ENCODE results near the gene ORM1.

Gene ORM1

GRCh38 chr9:114307899-114308267 lies 15.0 kb upstream of the ORM1 start:
- no peaks in the 10 kb centered on the region for H3K9me3 ChIP-seq (ENCODE audit: control insufficient read depth, insufficient read depth, low read depth, low read length)
- H3K27ac ChIP-seq (ENCODE audit: extremely low read depth, low read depth, low read length) = no peak overlapping the region
- CTCF ChIA-PET = interaction anchor here (0.9 to 1.1 kb wide), 2 partner anchors 57 to 166 kb away, joined by 3 to 5 read pairs; no protein-coding TSS in a partner anchor
- no peak overlapping the region for H3K4me3 ChIP-seq (ENCODE audit: low read depth, low read length)
- no peaks in the 10 kb centered on the region for H3K36me3 ChIP-seq (ENCODE audit: control insufficient read depth in 2 of 2, insufficient read depth in 1 of 2, low read length in 2 of 2)
- POLR2A ChIA-PET = no interaction called here
- TF ChIP-seq ZNF660 (tag by site-specific recombination; IDR thresholded peaks at IDR 0.05) (no peak), ZNF670 (tag by site-specific recombination; IDR thresholded peaks at IDR 0.05; ENCODE audit: low read depth) (no peak), ZNF221 (tag by site-specific recombination; IDR thresholded peaks at IDR 0.05; ENCODE audit: borderline replicate concordance) (no peak), ZNF311 (tag by site-specific recombination; IDR thresholded peaks at IDR 0.05; ENCODE audit: borderline replicate concordance) (no peak), SP3 (tag by site-specific recombination; IDR thresholded peaks at IDR 0.05) (no peak), ZNF776 (tag by site-specific recombination; IDR thresholded peaks at IDR 0.05; ENCODE audit: borderline replicate concordance) (no peak), PATZ1 (tag by site-specific recombination; IDR thresholded peaks at IDR 0.05) (no peak), ZNF639 (tag by site-specific recombination; IDR thresholded peaks at IDR 0.05) (no peak), ZNF548 (tag by site-specific recombination; IDR thresholded peaks at IDR 0.05) (no peak), ZNF449 (tag by site-specific recombination; IDR thresholded peaks at IDR 0.05) (no peak), BCL11A (tag by site-specific recombination; IDR thresholded peaks at IDR 0.05; ENCODE audit: low read depth) (no peak), MYNN (tag by site-specific recombination; IDR thresholded peaks at IDR 0.05; ENCODE audit: borderline replicate concordance) (no peak), AEBP2 (tag by site-specific recombination; IDR thresholded peaks at IDR 0.05; ENCODE audit: borderline replicate concordance) (no peak), ZNF530 (tag by site-specific recombination; IDR thresholded peaks at IDR 0.05; ENCODE audit: low read depth) (no peak)
- H3K4me1 ChIP-seq (ENCODE audit: control insufficient read depth, insufficient read depth, low read length) = no peaks in the 10 kb centered on the region; the same call in 1 of the 2 replicates

- Histone ChIP-seq H3K4me3 (ENCODE audit: low read depth, low read length) (no peak overlapping the region), H3K4me1 (ENCODE audit: control insufficient read depth, insufficient read depth, low read length) (no peaks in the 10 kb centered on the region; the same call in 1 of the 2 replicates), H3K36me3 (ENCODE audit: control insufficient read depth in 2 of 2, insufficient read depth in 1 of 2, low read length in 2 of 2) (no peaks in the 10 kb centered on the region), H3K9me3 (ENCODE audit: control insufficient read depth, insufficient read depth, low read depth, low read length) (no peaks in the 10 kb centered on the region), H3K27ac (ENCODE audit: extremely low read depth, low read depth, low read length) (no peak overlapping the region)
- POLR2A ChIA-PET = no interaction called here
- TF ChIP-seq ZNF571 (tag by site-specific recombination; IDR thresholded peaks at IDR 0.05) (no peak), MEIS1 (CRISPR knock-in tag; IDR thresholded peaks at IDR 0.05; ENCODE audit: borderline replicate concordance) (no peak), ZNF48 (tag by site-specific recombination; IDR thresholded peaks at IDR 0.05) (no peak), ZNF621 (tag by site-specific recombination; IDR thresholded peaks at IDR 0.05) (no peak), GLI4 (tag by site-specific recombination; IDR thresholded peaks at IDR 0.05) (no peak), ZNF843 (tag by site-specific recombination; IDR thresholded peaks at IDR 0.05) (no peak), ZNF223 (tag by site-specific recombination; IDR thresholded peaks at IDR 0.05) (no peak), ZNF747 (tag by site-specific recombination; IDR thresholded peaks at IDR 0.05) (no peak)
- CTCF ChIA-PET = interaction anchor here (1.0 to 1.1 kb wide), 2 partner anchors 57 to 571 kb away, joined by 3 to 5 read pairs; no protein-coding TSS in a partner anchor
Measured at GRCh38 chr9:114308361-114308950, 14.4 kb upstream of the ORM1 start.

Data from HEK293 (cell line).